H1 (cell line): ENCODE data around the gene DNAJB6. TPM values are rescaled to one million over a fixed set of nuclear protein-coding genes. Genes with fewer than 3 reads are reported as not detected.

Experiments used
- CTCF ChIA-PET: fragments of 300-600 bp; sonication (Branson Sonifier 250); formaldehyde crosslinking; loops from one replicate; lab custom pipeline; 2021; ENCODE audit not compliant: partially characterized antibody; lab: Charles Lee
- POLR2A ChIA-PET: fragments of 300-600 bp; sonication (Branson Sonifier 250); formaldehyde crosslinking; loops from one replicate; lab custom pipeline; 2021; ENCODE audit warnings: inconsistent platforms; ENCODE audit not compliant: partially characterized antibody; lab: Charles Lee
- DNase-seq, 2 experiments: peaks; one replicate each; pipeline versions ENCODE4 v3.0.0 to v3.0.0-alpha.2; 2010 to 2022; ENCODE audit warnings: low spot score in 2 of 2, low read depth in 1 of 2, mixed read lengths in 1 of 2
- FAIRE-seq: peaks from 2 replicates; lab custom pipeline; 2011; peaks lifted over from hg19 to GRCh38; lab: Jason Lieb, UNC
- H2AFZ ChIP-seq: 2 replicates; pipeline ENCODE4 v1.8.1; 2012; ENCODE audit warnings: low read length, inconsistent platforms
- H2AK5ac ChIP-seq: 2 replicates; pipeline ENCODE4 v1.6.1; 2013; ENCODE audit warnings: low read depth, low read length
- H2BK120ac ChIP-seq: replicated peaks from 2 replicates; pipeline ENCODE3; 2013; ENCODE audit warnings: low read depth, low read length, inconsistent platforms
- H2BK12ac ChIP-seq: 2 replicates; pipeline ENCODE4 v1.6.1; 2013; ENCODE audit warnings: low read depth, low read length
- H2BK15ac ChIP-seq: 2 replicates; pipeline ENCODE4 v1.6.1; 2013; ENCODE audit warnings: low read length
- H2BK20ac ChIP-seq: 2 replicates; pipeline ENCODE4 v1.6.1; 2013; ENCODE audit warnings: low read length
- H2BK5ac ChIP-seq: 2 replicates; pipeline ENCODE4 v1.6.1; 2013; ENCODE audit warnings: low read depth, low read length
- H3K14ac ChIP-seq: 2 replicates; pipeline ENCODE4 v1.6.1; 2013; ENCODE audit warnings: inconsistent platforms; ENCODE audit not compliant: insufficient read length
- H3K18ac ChIP-seq: 2 replicates; pipeline ENCODE4 v1.6.1; 2013; ENCODE audit warnings: low read length; ENCODE audit errors: extremely low read depth
- H3K23ac ChIP-seq: 2 replicates; pipeline ENCODE4 v1.6.1; 2013; ENCODE audit warnings: inconsistent platforms; ENCODE audit not compliant: insufficient read length
- H3K23me2 ChIP-seq: 2 replicates; pipeline ENCODE4 v1.6.1; 2013; ENCODE audit warnings: low read depth, low read length
- H3K27ac ChIP-seq: 2 replicates; pipeline ENCODE4 v1.6.1; 2011; ENCODE audit warnings: low read depth, low read length, inconsistent platforms
- H3K27me3 ChIP-seq, 4 experiments: replicated peaks in 1 of 4; 1 replicate in 1 of 4; 2 replicates in 3 of 4; pipeline versions ENCODE4 v1.6.1 to v1.8.1; 2011 to 2013; ENCODE audit warnings: low read length in 3 of 4, mild to moderate bottlenecking in 3 of 4, inconsistent platforms in 2 of 4, mixed read lengths in 2 of 4, moderate library complexity in 1 of 4; ENCODE audit not compliant: control insufficient read depth in 3 of 4, insufficient read depth in 3 of 4; ENCODE audit errors: extremely low read depth in 1 of 4
- H3K36me3 ChIP-seq, 4 experiments: 2 replicates each; pipeline versions ENCODE4 v1.6.1 to v1.8.1; 2011 to 2013; ENCODE audit warnings: mild to moderate bottlenecking in 4 of 4, low read length in 3 of 4, moderate library complexity in 2 of 4, control low read depth in 1 of 4, inconsistent platforms in 1 of 4; ENCODE audit not compliant: insufficient read depth in 4 of 4, control insufficient read depth in 2 of 4
- H3K4ac ChIP-seq: replicated peaks from 2 replicates; pipeline ENCODE3; 2013; ENCODE audit warnings: low read length, low read depth, mixed read lengths, inconsistent platforms; ENCODE audit not compliant: insufficient read length
- H3K4me1 ChIP-seq, 4 experiments: replicated peaks in 1 of 4; 1 replicate in 1 of 4; 2 replicates in 3 of 4; pipeline versions ENCODE4 v1.6.1 to v1.8.1; 2011 to 2013; ENCODE audit warnings: low read length in 3 of 4, inconsistent platforms in 2 of 4, mixed read lengths in 1 of 4; ENCODE audit not compliant: insufficient read depth in 4 of 4, control insufficient read depth in 3 of 4
- H3K4me2 ChIP-seq, 2 experiments: 2 replicates each; pipeline versions ENCODE4 v1.6.1 to v1.8.1; 2011 to 2013; ENCODE audit warnings: low read depth in 2 of 2, low read length in 2 of 2, control low read depth in 1 of 2, inconsistent platforms in 1 of 2, mild to moderate bottlenecking in 1 of 2; ENCODE audit not compliant: insufficient read depth in 1 of 2
- H3K4me3 ChIP-seq, 4 experiments: fragments of 200-600, 300-600 bp in 1 of 4; sonication (generic), shearing (Covaris generic), sonication (Bioruptor Twin) in 1 of 4; 2 replicates each; pipeline versions ENCODE4 v1.5.1 to v1.8.1; 2011 to 2016; ENCODE audit warnings: low read length in 4 of 4, low read depth in 3 of 4, control low read depth in 2 of 4, inconsistent platforms in 2 of 4, mild to moderate bottlenecking in 2 of 4, mixed read lengths in 1 of 4, moderate library complexity in 1 of 4; ENCODE audit not compliant: insufficient read depth in 2 of 4; ENCODE audit errors: extremely low read depth in 1 of 4
- H3K56ac ChIP-seq: replicated peaks from 2 replicates; pipeline ENCODE3; 2013; ENCODE audit warnings: low read depth, mild to moderate bottlenecking, mixed read lengths, low read length, inconsistent platforms; ENCODE audit not compliant: insufficient read length
- H3K79me1 ChIP-seq: 2 replicates; pipeline ENCODE4 v1.6.1; 2013; ENCODE audit warnings: low read depth, low read length, control low read depth
- H3K79me2 ChIP-seq, 2 experiments: 2 replicates each; pipeline versions ENCODE4 v1.6.1 to v1.8.1; 2012 to 2013; ENCODE audit warnings: low read length in 2 of 2, mild to moderate bottlenecking in 2 of 2, inconsistent platforms in 1 of 2; ENCODE audit not compliant: insufficient read depth in 2 of 2, control insufficient read depth in 1 of 2
- H3K9ac ChIP-seq, 4 experiments: replicated peaks in 1 of 4; 1 replicate in 1 of 4; 2 replicates in 3 of 4; pipeline versions ENCODE4 v1.6.1 to v1.8.1; 2011 to 2013; ENCODE audit warnings: low read depth in 3 of 4, low read length in 3 of 4, control low read depth in 2 of 4, mild to moderate bottlenecking in 2 of 4, moderate library complexity in 2 of 4, inconsistent platforms in 1 of 4; ENCODE audit errors: extremely low read depth in 1 of 4
- H3K9me3 ChIP-seq, 2 experiments: 2 replicates each; pipeline versions ENCODE4 v1.6.1 to v1.8.1; 2012 to 2013; ENCODE audit warnings: mild to moderate bottlenecking in 2 of 2, moderate library complexity in 2 of 2, control low read depth in 1 of 2, inconsistent platforms in 1 of 2, low read depth in 1 of 2, low read length in 1 of 2, mixed read lengths in 1 of 2; ENCODE audit not compliant: insufficient read depth in 2 of 2
- H4K20me1 ChIP-seq, 2 experiments: replicated peaks in 1 of 2; 2 replicates each; pipeline versions ENCODE3 to v1.8.1; 2011 to 2013; ENCODE audit warnings: inconsistent platforms in 2 of 2, low read length in 2 of 2, mild to moderate bottlenecking in 1 of 2; ENCODE audit not compliant: insufficient read depth in 2 of 2, control insufficient read depth in 1 of 2
- H4K5ac ChIP-seq: 2 replicates; pipeline ENCODE4 v1.6.1; 2013; ENCODE audit warnings: low read length, low read depth, mixed read lengths, inconsistent platforms; ENCODE audit not compliant: insufficient read length
- H4K8ac ChIP-seq: 2 replicates; pipeline ENCODE4 v1.8.0; 2013; ENCODE audit warnings: mild to moderate bottlenecking, moderate library complexity, low read length, inconsistent platforms; ENCODE audit not compliant: insufficient read depth; ENCODE audit errors: extremely low read depth
- H4K91ac ChIP-seq: replicated peaks from 2 replicates; pipeline ENCODE3; 2013; ENCODE audit warnings: low read length, mixed read lengths, inconsistent platforms; ENCODE audit not compliant: insufficient read length
- CTBP2 ChIP-seq: IDR thresholded peaks from 2 replicates; pipeline ENCODE4 v1.7.0; 2011; ENCODE audit warnings: borderline replicate concordance, mild to moderate bottlenecking, moderate library complexity, mixed read lengths, low read length; ENCODE audit not compliant: insufficient read depth, insufficient read length
- EP300 ChIP-seq, 2 experiments: IDR thresholded peaks; 1 replicate in 1 of 2; 2 replicates in 1 of 2; pipeline ENCODE4 v1.6.1; 2011 to 2012; ENCODE audit warnings: low read depth in 2 of 2, low read length in 2 of 2, mild to moderate bottlenecking in 2 of 2, borderline replicate concordance in 1 of 2, inconsistent platforms in 1 of 2, moderate library complexity in 1 of 2
- HDAC2 ChIP-seq, 2 experiments: fragments of 300-600 bp in 1 of 2; sonication (generic) in 1 of 2; IDR thresholded peaks; 2 replicates each; pipeline ENCODE4 v1.6.1; 2011 to 2012; ENCODE audit warnings: low read depth in 2 of 2, low read length in 2 of 2, mild to moderate bottlenecking in 2 of 2, moderate library complexity in 2 of 2, borderline replicate concordance in 1 of 2, inconsistent platforms in 1 of 2
- SUZ12 ChIP-seq: fragments of 200-600 bp; sonication (generic); IDR thresholded peaks from 2 replicates; pipeline ENCODE4 v1.6.1; 2012; ENCODE audit warnings: mild to moderate bottlenecking, inconsistent platforms, low read length, moderate library complexity, mixed read lengths
- ZNF274 ChIP-seq: IDR thresholded peaks from 2 replicates; pipeline ENCODE4 v1.7.0; 2012; ENCODE audit warnings: low read length, borderline replicate concordance; ENCODE audit errors: extremely low read depth
- WGBS, 2 experiments: shearing (Covaris generic) in 1 of 2; methylation state at CpG; one replicate each; pipeline versions ENCODE4 v1.1.6 to v1.1.7; 2013 to 2015; ENCODE audit warnings: low lambda C conversion rate in 2 of 2, mixed read lengths in 2 of 2, inconsistent platforms in 1 of 2, low coverage in 1 of 2, missing lambda C conversion rate in 1 of 2; ENCODE audit not compliant: insufficient replicate concordance in 2 of 2, insufficient coverage in 1 of 2, insufficient read length in 1 of 2; ENCODE audit errors: extremely low coverage in 1 of 2, missing lambda C conversion rate in 1 of 2; 5-methylcytosine and 5-hydroxymethylcytosine counted together
- long read RNA-seq, 2 experiments: library from RNA in 1 of 2; library from capped mRNA in 1 of 2; stranded (forward); transcript quantifications; one replicate each; pipeline ENCODE4 v2.0.0, GENCODE V29; 2021; ENCODE audit warnings: inconsistent platforms in 1 of 2
- polyA minus RNA-seq, 3 experiments: library from RNA; depleted of rRNA, polyadenylated mRNA; stranded (reverse); fragments of >200 nt; gene quantifications; 1 replicate in 2 of 3; 2 replicates in 1 of 3; pipeline ENCODE4 v1.2.3, GENCODE V29; 2011
- polyA plus RNA-seq, 7 experiments: library from polyadenylated mRNA; depleted of rRNA in 3 of 7; stranded (reverse) in 5 of 7; unstranded in 2 of 7; fragments of >200 nt in 5 of 7; fragments of 200-250 nt in 2 of 7; gene quantifications; 1 replicate in 5 of 7; 2 replicates in 1 of 7; 4 replicates in 1 of 7; pipeline versions ENCODE4 v1.2.1 to v1.2.3, GENCODE V29; 2011 to 2013; ENCODE audit warnings: missing spikeins in 2 of 7, mixed read lengths in 2 of 7
- total RNA-seq: library from RNA; stranded (reverse); fragmentation: NEBNext Ultra II Directional; extraction: Animal tissue kit (Norgen Biotek cat#: 25700); gene quantifications from 2 replicates; pipeline ENCODE4 v1.2.1, GENCODE V29; 2021

Gene DNAJB6
- total RNA-seq (270 and 295 TPM in 2 replicates), polyA plus RNA-seq (2011; rRNA removed) (117 and 166 TPM in 2 replicates), polyA minus RNA-seq (2011; rRNA and poly(A)+ RNA removed) (66.6 and 92.4 TPM in 2 replicates)
- 170 TPM for polyA plus RNA-seq (2011; cell fraction: cytosol; rRNA removed)
- polyA plus RNA-seq (2011; cell fraction: nucleus; rRNA removed): 108 TPM
- polyA plus RNA-seq (2012, experiment 1 of 2): 237 to 389 TPM (median 263 TPM) in 4 replicates
- polyA plus RNA-seq (2012, experiment 2 of 2): 129 TPM
- polyA plus RNA-seq (2013, experiment 1 of 2): 323 TPM
- polyA plus RNA-seq (2013, experiment 2 of 2): 304 TPM
- 170 TPM for polyA minus RNA-seq (2011; cell fraction: cytosol; rRNA and poly(A)+ RNA removed)
- polyA minus RNA-seq (2011; cell fraction: nucleus; rRNA and poly(A)+ RNA removed): 112 TPM
- long read RNA-seq, experiment 1, full-length matches to known transcripts: 97 of 327 reads
- long read RNA-seq, experiment 1, partial matches to known transcripts: 216 of 327 reads
- long read RNA-seq, experiment 1, other reads (novel, unspliced or antisense): 14 of 327 reads
- long read RNA-seq, experiment 2, transcript DNAJB6-204 (8 exons, 1,609 nt): major isoform, 200 of 248 reads
- long read RNA-seq, experiment 2, partial matches to known transcripts: 6 of 248 reads
- long read RNA-seq, experiment 2, other reads (novel, unspliced or antisense): 39 of 248 reads

DNA sequence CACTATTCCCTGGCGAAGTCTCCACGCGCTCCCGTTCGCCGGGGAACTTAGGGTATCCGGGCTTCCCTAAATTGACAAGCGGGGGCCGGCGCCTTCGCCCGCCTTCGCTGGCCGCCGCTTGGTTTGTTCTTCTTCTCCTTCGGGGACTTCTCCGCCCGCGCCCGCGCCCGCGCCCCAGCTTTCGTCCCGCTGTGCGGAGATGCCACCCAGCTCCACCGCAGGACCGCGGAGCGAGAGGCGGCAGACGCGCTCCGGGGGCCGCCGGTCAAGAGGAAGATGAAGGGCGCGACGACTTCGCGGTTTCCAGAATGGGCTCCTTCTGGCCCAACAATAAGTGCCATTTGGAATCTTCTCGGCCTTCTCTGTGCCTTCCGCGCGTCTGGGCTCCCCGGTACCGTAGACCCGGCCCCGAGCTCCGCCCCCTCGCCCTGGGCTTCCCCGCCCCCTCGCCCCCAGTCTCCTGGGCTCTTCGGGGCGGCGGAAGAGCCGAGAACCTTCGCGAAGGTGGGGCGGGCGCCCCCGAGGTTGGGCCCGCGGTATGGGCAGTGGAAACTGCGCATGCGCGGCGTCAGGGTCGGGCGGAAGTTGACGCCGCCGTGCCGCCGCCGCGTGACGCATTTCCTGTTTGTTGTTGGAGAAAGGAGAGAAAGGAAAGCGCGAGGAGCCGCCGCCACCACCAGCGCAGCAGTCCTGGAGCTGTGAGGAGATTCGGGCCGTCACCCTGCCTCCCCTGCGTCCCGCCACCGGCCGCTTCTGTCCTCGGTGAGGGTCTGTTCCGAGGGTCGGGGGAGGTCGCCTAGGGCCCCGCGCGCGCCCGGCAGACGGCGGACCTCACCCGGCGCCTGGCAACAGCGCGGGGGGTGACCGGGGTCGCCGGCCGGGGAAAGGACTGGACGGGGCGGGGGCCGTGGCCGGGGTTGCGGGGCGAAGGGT lies at the start of gene DNAJB6:
DNAJB6 (plus strand) TSS at position 622 of the 933 bp plus-strand sequence. CDS start 21,569 bp downstream, outside the sequence.
- H3K79me1 ChIP-seq: 0 out of 2 replicates have a peak, but pooled peaks cover 2% of the 10 kb centered on the region
- H3K4ac ChIP-seq: peak within 1 kb of the TSS; percentile 65
- WGBS, 2 experiments: 3% methylated on average over 51 of the region's 114 CpGs; no CpG with 5 or more reads in 1 of the 2 experiments
- H4K5ac ChIP-seq: peak within 1 kb of the TSS; percentile 96
- H3K79me2 ChIP-seq: peaks cover 40 to 58% of the 10 kb centered on the region in 2 experiments
- peak within 1 kb of the TSS; percentile 32 for H4K91ac ChIP-seq
- ChIA-PET CTCF (interaction anchor here (0.6 to 1.4 kb wide), 3 partner anchors 12 to 62 kb away, joined by 3 to 4 read pairs (median 3); no protein-coding TSS in a partner anchor), POLR2A (interaction anchor here (0.8 to 9.6 kb wide), 11 partner anchors 8 to 39 kb away, joined by 3 to 88 read pairs (median 5); no protein-coding TSS in a partner anchor)
- no peak within 1 kb of the TSS for H2BK20ac ChIP-seq
- H3K4me1 ChIP-seq: peaks cover 2 to 11% (median 6%) of the 10 kb centered on the region in 4 experiments
- peak within 1 kb of the TSS; percentile 97 for H3K18ac ChIP-seq
- H3K9ac ChIP-seq: peak within 1 kb of the TSS; percentile 68 to 96 (median 82)
- DNase-seq (peak; percentile 78 to 98), FAIRE-seq (no peak)
- peak within 1 kb of the TSS; percentile 18; the same call in 1 of the 2 replicates for H2AK5ac ChIP-seq
- no peak within 1 kb of the TSS for H2BK120ac ChIP-seq
- H3K23me2 ChIP-seq: peaks cover 14% of the 10 kb centered on the region; the same call in 1 of the 2 replicates
- H2BK5ac ChIP-seq: peak within 1 kb of the TSS; percentile 16; the same call in 1 of the 2 replicates
- 0 out of 2 replicates have a peak within 1 kb of the TSS, but pooled peaks have one; percentile 20 for H2BK12ac ChIP-seq
- no peak within 1 kb of the TSS for H3K14ac ChIP-seq
- peak within 1 kb of the TSS; percentile 87 for H4K8ac ChIP-seq
- peaks cover 14 to 20% of the 10 kb centered on the region in 2 experiments for H4K20me1 ChIP-seq
- no peak within 1 kb of the TSS for H3K23ac ChIP-seq
- peak within 1 kb of the TSS; percentile 92 to 99 (median 94) for H3K4me3 ChIP-seq
- peak within 1 kb of the TSS; percentile 81 to 98 for H3K4me2 ChIP-seq
- no peaks in the 10 kb centered on the region for H3K27me3 ChIP-seq
- peak within 1 kb of the TSS; percentile 36; the same call in 1 of the 2 replicates for H2BK15ac ChIP-seq
- H3K9me3 ChIP-seq: no peaks in the 10 kb centered on the region
- H3K27ac ChIP-seq: peak within 1 kb of the TSS; percentile 91
- no peak within 1 kb of the TSS for H2AFZ ChIP-seq
- no peaks in the 10 kb centered on the region; a peak in 1 of 8 replicates for H3K36me3 ChIP-seq
- peak within 1 kb of the TSS; percentile 65 for H3K56ac ChIP-seq
- peak in 1 of 2 experiments; percentile 68; a peak in 1 of 3 replicates for TF ChIP-seq EP300 (IDR thresholded peaks at IDR 0.05; ENCODE audit: borderline replicate concordance in 1 of 2, low read depth in 2 of 2, low read length in 2 of 2)
- TF ChIP-seq CTBP2: no peak
- no peak for TF ChIP-seq ZNF274
- no peak for TF ChIP-seq SUZ12
- peak; percentile 11 to 38; a peak in 2 of 4 replicates for TF ChIP-seq HDAC2 (IDR thresholded peaks at IDR 0.05; ENCODE audit: borderline replicate concordance in 1 of 2, low read depth in 2 of 2, low read length in 2 of 2)
